K562 (cell line): ENCODE data around the gene SLC13A3. TPM values are rescaled to one million over a fixed set of nuclear protein-coding genes. Genes with fewer than 3 reads are reported as not detected.

Experiments
- ATAC-seq: fragments of 200-7000 bp; cut with Tn5 transposase; 3 replicates; pipeline ENCODE4 v1.9.1; 2020; ENCODE audit warnings: moderate library complexity
- BruUV-seq: library from RNA; stranded (reverse); fragments of 400-500 nt; replicated peaks from 2 replicates; lab custom pipeline; 2021; lab: Mats Ljungman, UMichigan
- CTCF ChIA-PET: fragments of 300-600 bp; formaldehyde crosslinking; extraction: SDS; loops from one replicate; lab custom pipeline; 2021; ENCODE audit warnings: low intra/inter-chr PET ratio; lab: Yijun Ruan, JAX
- POLR2A ChIA-PET: fragments of 300-600, 350-650 bp; sonication (Branson Sonifier 250); formaldehyde crosslinking; extraction: SDS; loops from one replicate; lab custom pipeline; 2021; ENCODE audit warnings: antibody characterized with exemption, inconsistent platforms; lab: Yijun Ruan, JAX
- DNase-seq, 4 experiments: peaks; one replicate each; pipeline versions ENCODE4 v3.0.0 to v3.0.0-alpha.2; 2011 to 2018; ENCODE audit warnings: low spot score in 3 of 4, mixed read lengths in 3 of 4; ENCODE audit errors: extremely low read depth in 1 of 4
- FAIRE-seq: peaks from 2 replicates; lab custom pipeline; 2011; peaks lifted over from hg19 to GRCh38; lab: Jason Lieb, UNC
- H2AFZ ChIP-seq: 2 replicates; pipeline ENCODE4 v1.6.0; 2011; ENCODE audit warnings: low read depth, low read length, control low read depth, inconsistent platforms
- H3K27ac ChIP-seq: fragments of 200-600 bp; 3 replicates; pipeline ENCODE4 v1.8.0; 2011; ENCODE audit warnings: low read depth, mild to moderate bottlenecking, control low read depth, inconsistent platforms, low read length, moderate library complexity, mixed read lengths; ENCODE audit errors: extremely low read depth
- H3K27me3 ChIP-seq, 2 experiments: fragments of 300-600 bp in 1 of 2; 2 replicates in 1 of 2; 3 replicates in 1 of 2; pipeline versions ENCODE4 v1.6.0 to v1.8.0; 2011; ENCODE audit warnings: inconsistent platforms in 2 of 2, low read length in 2 of 2, mild to moderate bottlenecking in 1 of 2, mixed read lengths in 1 of 2, moderate library complexity in 1 of 2; ENCODE audit not compliant: control insufficient read depth in 2 of 2, insufficient read depth in 2 of 2
- H3K36me3 ChIP-seq: fragments of 300-600 bp; 3 replicates; pipeline ENCODE4 v1.8.0; 2011; ENCODE audit warnings: mild to moderate bottlenecking, low read length, inconsistent platforms; ENCODE audit not compliant: control insufficient read depth, insufficient read depth
- H3K4me1 ChIP-seq, 2 experiments: fragments of 200-600 bp in 1 of 2; replicated peaks in 1 of 2; 2 replicates in 1 of 2; 3 replicates in 1 of 2; pipeline versions ENCODE4 v1.5.1 to v1.8.0; 2011; ENCODE audit warnings: inconsistent platforms in 2 of 2, low read length in 2 of 2, mild to moderate bottlenecking in 1 of 2, mixed read lengths in 1 of 2, moderate library complexity in 1 of 2; ENCODE audit not compliant: control insufficient read depth in 2 of 2, insufficient read depth in 2 of 2
- H3K4me2 ChIP-seq: 2 replicates; pipeline ENCODE4 v1.6.1; 2011; ENCODE audit warnings: low read length, control low read depth, inconsistent platforms, mixed read lengths; ENCODE audit not compliant: insufficient read depth
- H3K4me3 ChIP-seq: fragments of 200-600 bp; sonication (generic), shearing (Covaris generic); 2 replicates; pipeline ENCODE4 v1.5.1; 2016; ENCODE audit warnings: control low read depth, inconsistent platforms
- H3K79me2 ChIP-seq: fragments of 200-600 bp; 3 replicates; pipeline ENCODE4 v1.8.0; 2011; ENCODE audit warnings: low read length, inconsistent platforms; ENCODE audit not compliant: control insufficient read depth, insufficient read depth
- H3K9ac ChIP-seq, 2 experiments: 2 replicates each; pipeline versions ENCODE4 v1.6.0 to v1.6.1; 2011; ENCODE audit warnings: low read depth in 2 of 2, low read length in 2 of 2, control low read depth in 1 of 2, inconsistent platforms in 1 of 2, mild to moderate bottlenecking in 1 of 2, mixed read lengths in 1 of 2; ENCODE audit not compliant: insufficient read depth in 1 of 2
- H3K9me1 ChIP-seq: one replicate; pipeline ENCODE4 v1.6.0; 2011; ENCODE audit warnings: inconsistent platforms, mild to moderate bottlenecking, low read length, moderate library complexity; ENCODE audit not compliant: control insufficient read depth, insufficient read depth
- H3K9me3 ChIP-seq: replicated peaks from 2 replicates; pipeline ENCODE4 v1.5.1; 2011; ENCODE audit warnings: low read depth, low read length, inconsistent platforms; ENCODE audit not compliant: control insufficient read depth, insufficient read depth
- H4K20me1 ChIP-seq: replicated peaks from 2 replicates; pipeline ENCODE4 v1.6.1; 2011; ENCODE audit warnings: low read length, inconsistent platforms, mixed read lengths; ENCODE audit not compliant: control insufficient read depth, insufficient read depth
- BRF1 ChIP-seq: IDR thresholded peaks from 3 replicates; pipeline ENCODE4 v1.6.1; 2011; ENCODE audit warnings: borderline replicate concordance, mild to moderate bottlenecking; ENCODE audit not compliant: insufficient read length; ENCODE audit errors: extremely low read depth
- FIP1L1 ChIP-seq: fragments of 200-400 bp; formaldehyde crosslinking; IDR thresholded peaks from 2 replicates; pipeline ENCODE4 v1.6.1; 2018; ENCODE audit warnings: mild to moderate bottlenecking, low read depth, low read length; ENCODE audit not compliant: poor library complexity, severe bottlenecking
- FOXJ3 ChIP-seq: sonication (generic); formaldehyde crosslinking; IDR thresholded peaks from 2 replicates; pipeline ENCODE4 v1.4.0; 2020; ENCODE audit warnings: mild to moderate bottlenecking, missing genetic modification reagents
- GABPB1 ChIP-seq: sonication (generic); formaldehyde crosslinking; IDR thresholded peaks from 2 replicates; pipeline ENCODE4 v1.8.0; 2022; ENCODE audit warnings: mild to moderate bottlenecking, missing genetic modification reagents
- KDM4B ChIP-seq, 2 experiments: fragments of 450-650 bp in 1 of 2; sonication (generic) in 1 of 2; IDR thresholded peaks; 2 replicates each; pipeline ENCODE4 v1.6.1; 2016 to 2017; ENCODE audit warnings: borderline replicate concordance in 2 of 2, antibody characterized with exemption in 1 of 2, low read depth in 1 of 2, mild to moderate bottlenecking in 1 of 2
- MYC ChIP-seq, 2 experiments: fragments of 250-450 bp in 1 of 2; sonication (Bioruptor Pico) in 1 of 2; IDR thresholded peaks; 2 replicates each; pipeline versions ENCODE4 v1.5.1 to v1.6.1; 2012 to 2021; ENCODE audit warnings: low read depth in 2 of 2, borderline replicate concordance in 1 of 2, improper control_type of control experiment in 1 of 2, low read length in 1 of 2, mild to moderate bottlenecking in 1 of 2, moderate library complexity in 1 of 2
- NCOR1 ChIP-seq: fragments of 450-650 bp; IDR thresholded peaks from 2 replicates; pipeline ENCODE4 v1.6.1; 2016; ENCODE audit warnings: mild to moderate bottlenecking, moderate library complexity
- ZNF282 ChIP-seq: sonication (generic); formaldehyde crosslinking; IDR thresholded peaks from 2 replicates; pipeline ENCODE4 v1.8.1; 2023; ENCODE audit warnings: missing genetic modification reagents
- WGBS: fragments of 100-300 bp; shearing (Covaris generic); methylation state at CpG from one replicate; pipeline ENCODE4 v1.1.6; 2016; ENCODE audit warnings: low coverage, mixed read lengths; ENCODE audit not compliant: insufficient coverage; ENCODE audit errors: missing lambda C conversion rate; 5-methylcytosine and 5-hydroxymethylcytosine counted together
- in situ Hi-C: fragments of 300-500 bp; cut with MboI; formaldehyde crosslinking; loops from 4 replicates; pipeline ENCODE4 v1.15.0; 2018; ENCODE audit warnings: inconsistent platforms, mixed read lengths
- intact Hi-C: fragments of 100-400 bp; cut with micrococcal nuclease; formaldehyde crosslinking; loops from 2 replicates; pipeline ENCODE4 v1.14.2; 2022
- polyA plus RNA-seq, 8 experiments: library from polyadenylated mRNA; depleted of rRNA in 4 of 8; stranded (reverse) in 5 of 8; unstranded in 3 of 8; fragments of >200 nt; fragmentation: Nextera tagmentation in 2 of 8; fragmentation: Illumina TruSeq in 1 of 8; extraction: Ambion mirVana in 2 of 8; extraction: Trizol in 1 of 8; gene quantifications; 2 replicates each; pipeline versions ENCODE4 v1.2.1 to v1.2.3, GENCODE V29; 2011 to 2014; ENCODE audit warnings: inconsistent platforms in 1 of 8, missing spikeins in 1 of 8
- total RNA-seq, 7 experiments: library from RNA; depleted of rRNA in 6 of 7; stranded (reverse); fragments of >200 nt in 6 of 7; fragmentation: Illumina TruSeq in 2 of 7; extraction: Trizol in 2 of 7; gene quantifications; 2 replicates each; pipeline versions ENCODE4 v1.2.1 to v1.2.3, GENCODE V29; 2011 to 2021; ENCODE audit warnings: low replicate concordance in 1 of 7
- TF ChIP-seq, protein P1 (sequence below): fragments of 250-450 bp; sonication (Bioruptor Pico); IDR thresholded peaks from 2 replicates; pipeline ENCODE4 v1.5.1; 2021; ENCODE audit warnings: mild to moderate bottlenecking
- TF ChIP-seq, protein P2 (sequence below): fragments of 450-650 bp; formaldehyde crosslinking; conservative IDR thresholded peaks from 2 replicates; pipeline ENCODE4 v1.4.0; 2022; ENCODE audit warnings: mild to moderate bottlenecking, missing genetic modification characterization
- TF ChIP-seq, protein P3 (sequence below), 2 experiments: fragments of 200-800 bp in 1 of 2; sonication (Bioruptor generic) in 1 of 2; sonication (generic) in 1 of 2; formaldehyde crosslinking in 1 of 2; IDR thresholded peaks in 1 of 2; conservative IDR thresholded peaks in 1 of 2; 2 replicates each; pipeline versions ENCODE4 v1.5.0 to v1.6.1; 2016 to 2020; ENCODE audit warnings: missing compliant biosample characterization in 1 of 2, missing genetic modification characterization in 1 of 2, missing genetic modification reagents in 1 of 2

The SLC13A3 gene
- total and polyA plus RNA-seq, 9 of the 15 experiments (the other 6 are each of a cell fraction or from before 2014, with no cell fraction given) = 5.5 to 16.4 (median 8.5) TPM

DNA sequence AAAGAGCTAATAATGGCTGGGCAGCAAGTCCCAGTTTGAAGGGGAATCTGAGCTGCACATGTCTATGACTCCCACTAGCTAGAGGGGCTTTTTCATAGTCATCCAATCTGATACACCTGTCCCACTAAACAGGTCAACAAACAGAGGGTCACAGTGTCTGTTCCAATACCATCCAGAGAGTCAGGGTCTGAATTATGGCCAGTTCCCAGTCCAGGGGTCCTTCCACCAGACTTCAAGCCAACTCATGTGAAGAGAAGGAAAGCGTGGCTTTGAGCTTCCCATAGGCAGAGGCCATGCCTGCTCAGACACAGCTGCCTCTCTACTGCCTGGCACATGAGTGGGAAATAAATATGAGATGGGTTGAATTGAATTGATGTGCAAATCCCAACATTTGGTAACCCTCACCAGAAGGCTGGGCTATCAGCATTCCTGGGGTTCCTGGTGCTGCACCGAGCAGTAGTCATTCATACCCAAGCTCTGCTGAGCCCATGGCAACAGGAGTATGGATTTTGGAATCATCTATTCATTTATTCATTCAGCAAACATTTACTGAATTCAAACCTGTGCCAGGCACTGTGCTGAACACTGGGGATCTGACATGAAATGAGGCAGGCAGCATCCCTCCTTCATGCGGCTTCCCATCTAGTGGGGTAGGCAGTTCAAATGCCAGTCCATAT lies 20.7 kb upstream of the SLC13A3 start:
- ChIA-PET CTCF (no interaction called here), POLR2A (interaction anchor here (0.9 to 1.3 kb wide), 3 partner anchors 8 to 12 kb away, joined by 3 read pairs; no protein-coding TSS in a partner anchor)
- Histone ChIP-seq H3K9me3 (no peaks in the 10 kb centered on the region), H3K4me1 (no peaks in the 10 kb centered on the region), H3K27ac (no peak overlapping the region), H3K9me1 (peaks cover 4% of the 10 kb centered on the region), H3K9ac (no peak overlapping the region), H3K79me2 (no peaks in the 10 kb centered on the region), H3K4me3 (no peak overlapping the region), H3K27me3 (no peaks in the 10 kb centered on the region), H3K4me2 (no peak overlapping the region), H3K36me3 (peaks cover 9% of the 10 kb centered on the region; the same call in 2 of the 3 replicates), H2AFZ (no peak overlapping the region), H4K20me1 (peaks cover 8% of the 10 kb centered on the region; the same call in 1 of the 2 replicates)
- BruUV-seq = no TSS peak
- intact Hi-C loops = no loop called here
- FAIRE-seq (no peak), DNase-seq (no peak), ATAC-seq (no peak)
- WGBS = 91% methylated on average over 3 of the region's 3 CpGs
- in situ Hi-C loops = loop anchor here (10.0 kb wide), 1 partner anchor 317 kb away; no protein-coding TSS in a partner anchor
- TF ChIP-seq FIP1L1 (no peak), MYC (IDR thresholded peaks at IDR 0.05; ENCODE audit: low read depth, low read length) (no peak), MYC (CRISPR knock-in tag; IDR thresholded peaks at IDR 0.05; ENCODE audit: borderline replicate concordance, low read depth) (no peak), GABPB1 (no peak), KDM4B (IDR thresholded peaks at IDR 0.05; ENCODE audit: borderline replicate concordance in 2 of 2, low read depth in 1 of 2) (no peak), BRF1 (no peak), FOXJ3 (CRISPR knock-in tag) (no peak), ZNF282 (no peak), NCOR1 (no peak)
- TF ChIP-seq, protein P1, sequence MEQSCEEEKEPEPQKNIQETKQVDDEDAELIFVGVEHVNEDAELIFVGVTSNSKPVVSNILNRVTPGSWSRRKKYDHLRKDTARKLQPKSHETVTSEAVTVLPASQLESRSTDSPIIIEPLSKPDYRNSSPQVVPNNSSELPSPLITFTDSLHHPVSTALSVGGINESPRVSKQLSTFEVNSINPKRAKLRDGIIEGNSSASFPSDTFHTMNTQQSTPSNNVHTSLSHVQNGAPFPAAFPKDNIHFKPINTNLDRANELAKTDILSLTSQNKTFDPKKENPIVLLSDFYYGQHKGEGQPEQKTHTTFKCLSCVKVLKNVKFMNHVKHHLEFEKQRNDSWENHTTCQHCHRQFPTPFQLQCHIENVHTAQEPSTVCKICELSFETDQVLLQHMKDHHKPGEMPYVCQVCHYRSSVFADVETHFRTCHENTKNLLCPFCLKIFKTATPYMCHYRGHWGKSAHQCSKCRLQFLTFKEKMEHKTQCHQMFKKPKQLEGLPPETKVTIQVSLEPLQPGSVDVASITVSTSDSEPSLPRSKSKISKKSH = no peak
- TF ChIP-seq, protein P2, sequence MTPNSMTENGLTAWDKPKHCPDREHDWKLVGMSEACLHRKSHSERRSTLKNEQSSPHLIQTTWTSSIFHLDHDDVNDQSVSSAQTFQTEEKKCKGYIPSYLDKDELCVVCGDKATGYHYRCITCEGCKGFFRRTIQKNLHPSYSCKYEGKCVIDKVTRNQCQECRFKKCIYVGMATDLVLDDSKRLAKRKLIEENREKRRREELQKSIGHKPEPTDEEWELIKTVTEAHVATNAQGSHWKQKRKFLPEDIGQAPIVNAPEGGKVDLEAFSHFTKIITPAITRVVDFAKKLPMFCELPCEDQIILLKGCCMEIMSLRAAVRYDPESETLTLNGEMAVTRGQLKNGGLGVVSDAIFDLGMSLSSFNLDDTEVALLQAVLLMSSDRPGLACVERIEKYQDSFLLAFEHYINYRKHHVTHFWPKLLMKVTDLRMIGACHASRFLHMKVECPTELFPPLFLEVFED (CRISPR knock-in tag) = no peak
- TF ChIP-seq, protein P3, sequence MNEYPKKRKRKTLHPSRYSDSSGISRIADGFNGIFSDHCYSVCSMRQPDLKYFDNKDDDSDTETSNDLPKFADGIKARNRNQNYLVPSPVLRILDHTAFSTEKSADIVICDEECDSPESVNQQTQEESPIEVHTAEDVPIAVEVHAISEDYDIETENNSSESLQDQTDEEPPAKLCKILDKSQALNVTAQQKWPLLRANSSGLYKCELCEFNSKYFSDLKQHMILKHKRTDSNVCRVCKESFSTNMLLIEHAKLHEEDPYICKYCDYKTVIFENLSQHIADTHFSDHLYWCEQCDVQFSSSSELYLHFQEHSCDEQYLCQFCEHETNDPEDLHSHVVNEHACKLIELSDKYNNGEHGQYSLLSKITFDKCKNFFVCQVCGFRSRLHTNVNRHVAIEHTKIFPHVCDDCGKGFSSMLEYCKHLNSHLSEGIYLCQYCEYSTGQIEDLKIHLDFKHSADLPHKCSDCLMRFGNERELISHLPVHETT (CRISPR knock-in tag; conservative IDR thresholded peaks at IDR 0.05 in 1 of 2, IDR thresholded peaks at IDR 0.05 in 1 of 2) = no peak
